NK-92 treated with Interleukin-12 subunit alpha and Interleukin-12 subunit beta, amount 100 ng/mL, for 24 hours (cell line): ENCODE results near the gene AGAP1.
"Not testable (repeated sequence)": the region's sequence is repeated elsewhere in the genome, so short reads cannot be mapped to it uniquely, and the experiment has no call there.

Experiments used
- DNase-seq: peaks from one replicate; lab custom pipeline; 2025; lab: John Stamatoyannopoulos, UW

Gene AGAP1

DNA sequence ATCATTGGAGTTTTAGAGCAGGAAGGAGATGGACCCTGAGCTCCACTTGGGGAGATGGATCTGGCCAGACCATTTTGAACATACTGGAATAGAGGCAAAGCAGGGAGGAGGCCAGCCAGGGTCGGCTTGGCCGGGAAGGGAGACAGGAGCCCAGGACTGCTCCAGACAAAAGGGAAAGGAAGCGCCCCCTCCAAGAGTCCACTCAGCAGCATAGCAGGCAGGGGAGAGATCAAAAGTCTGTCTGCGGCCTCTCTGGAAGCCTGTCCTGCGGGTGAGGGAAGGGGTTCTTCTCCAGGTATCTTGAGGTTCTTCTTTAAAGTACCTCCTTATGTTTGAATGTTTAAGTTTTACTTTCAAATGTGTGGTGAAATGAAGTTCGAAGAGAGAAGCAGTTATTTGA lies 548.2 kb downstream of the AGAP1 start:
- no peak for DNase-seq

DNA sequence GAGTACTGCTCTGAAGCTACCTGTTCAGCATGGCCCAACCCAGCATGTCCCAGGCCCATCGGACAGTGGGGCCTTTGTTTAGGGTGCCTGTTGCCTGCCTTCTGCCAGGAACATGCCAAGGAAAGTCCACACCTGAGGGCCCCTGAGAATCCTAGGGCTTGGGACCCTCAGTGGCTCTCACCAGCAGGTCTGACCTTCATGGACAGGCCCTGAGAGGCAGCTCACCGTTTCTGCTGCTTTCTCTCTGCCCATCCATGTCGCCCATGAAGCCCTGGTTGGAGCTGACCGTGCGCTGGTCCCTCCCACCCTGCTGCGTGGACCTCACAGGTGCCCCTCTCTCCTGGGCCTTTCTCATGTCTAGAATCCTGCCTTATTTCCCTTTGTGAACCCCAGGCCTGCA lies 550.3 kb downstream of the AGAP1 start:
- no peak for DNase-seq

DNA sequence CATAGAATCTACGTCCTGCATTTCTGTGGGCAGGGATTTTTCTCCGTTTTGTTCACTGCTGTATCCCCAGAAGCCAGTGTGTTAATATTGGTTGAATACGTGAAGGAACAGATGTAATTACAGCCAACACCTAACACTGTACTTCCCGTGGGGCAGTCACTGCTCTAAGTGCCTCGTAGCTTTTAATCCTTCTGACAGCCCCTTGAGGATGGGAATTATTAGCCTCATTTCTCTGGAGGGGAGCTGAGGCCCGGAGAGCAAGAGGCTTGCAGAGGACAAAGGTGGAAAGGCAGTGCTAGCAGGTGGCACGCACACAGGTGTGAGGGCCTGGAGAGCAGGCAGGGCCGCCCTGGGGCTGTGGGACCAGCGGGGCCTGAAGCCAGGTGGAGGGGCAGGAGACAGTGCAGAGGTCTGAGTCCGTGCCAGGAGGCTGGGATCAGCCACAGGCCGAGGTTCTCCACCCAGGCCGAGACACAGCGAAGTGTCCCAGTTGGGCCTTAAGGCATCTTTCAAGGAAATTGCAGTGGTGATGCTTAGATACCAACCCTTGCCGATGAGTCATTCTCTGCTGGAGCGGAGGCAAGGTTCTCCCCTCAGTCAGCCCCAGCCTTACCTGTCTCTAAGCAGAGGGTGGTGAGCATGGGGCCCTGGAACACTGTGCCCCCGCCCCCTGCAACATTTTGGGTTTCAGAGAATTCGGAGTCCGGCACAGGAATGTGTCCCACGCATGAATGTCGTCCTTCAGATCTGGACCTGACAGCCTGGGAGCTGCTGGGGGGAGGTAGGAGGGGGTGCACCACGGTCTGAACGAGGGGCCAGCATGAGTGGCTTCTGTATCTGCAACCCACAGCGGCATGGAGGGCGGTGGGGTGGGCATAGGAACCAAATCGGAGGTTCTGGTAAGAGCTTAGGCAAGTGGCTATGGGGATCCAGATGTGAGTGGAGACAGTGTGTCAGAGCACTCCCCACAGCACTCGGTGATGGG lies 551.7 kb downstream of the AGAP1 start:
- DNase-seq, result no peak

DNA sequence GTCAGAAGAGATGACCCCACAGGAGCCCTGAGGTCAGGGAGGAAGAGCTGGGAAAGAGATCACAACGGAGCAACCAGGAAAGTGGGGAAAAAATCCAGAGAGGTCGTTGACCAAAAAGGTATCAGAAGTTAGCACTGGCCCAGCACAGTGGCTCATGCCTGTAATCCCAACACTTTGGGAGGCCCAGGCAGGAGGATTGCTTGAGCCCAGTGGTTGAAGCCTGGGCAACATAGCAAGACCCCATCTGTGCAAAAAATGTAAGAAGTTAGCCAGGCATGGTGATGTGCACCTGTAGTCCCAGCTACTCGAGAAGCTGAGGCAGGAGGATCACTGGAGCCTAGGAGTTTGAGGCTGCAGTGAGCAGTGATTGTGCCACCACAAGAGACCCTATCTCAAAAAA lies 552.9 kb downstream of the AGAP1 start:
- no peak for DNase-seq

DNA sequence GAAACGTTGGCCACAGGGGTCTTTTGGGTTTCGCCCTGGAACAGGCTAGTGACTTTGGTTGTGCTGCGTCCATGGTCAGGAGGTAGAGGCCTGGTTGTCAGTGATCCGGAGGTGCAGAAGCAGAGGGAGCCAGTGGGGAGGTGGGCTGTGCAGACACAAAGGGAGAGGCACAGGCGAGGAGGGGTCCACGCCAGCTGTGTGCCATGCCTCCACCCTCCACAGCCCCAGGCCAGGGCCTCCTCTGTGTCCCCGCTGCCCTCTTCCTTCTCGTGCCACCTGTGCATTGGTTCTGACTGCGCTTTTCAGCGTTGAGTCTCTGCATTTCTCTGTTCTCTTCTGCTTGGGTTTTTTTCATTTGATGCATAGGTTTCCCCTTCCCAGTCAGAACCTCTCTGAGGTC lies 553.3 kb downstream of the AGAP1 start:
- DNase-seq, result no peak

DNA sequence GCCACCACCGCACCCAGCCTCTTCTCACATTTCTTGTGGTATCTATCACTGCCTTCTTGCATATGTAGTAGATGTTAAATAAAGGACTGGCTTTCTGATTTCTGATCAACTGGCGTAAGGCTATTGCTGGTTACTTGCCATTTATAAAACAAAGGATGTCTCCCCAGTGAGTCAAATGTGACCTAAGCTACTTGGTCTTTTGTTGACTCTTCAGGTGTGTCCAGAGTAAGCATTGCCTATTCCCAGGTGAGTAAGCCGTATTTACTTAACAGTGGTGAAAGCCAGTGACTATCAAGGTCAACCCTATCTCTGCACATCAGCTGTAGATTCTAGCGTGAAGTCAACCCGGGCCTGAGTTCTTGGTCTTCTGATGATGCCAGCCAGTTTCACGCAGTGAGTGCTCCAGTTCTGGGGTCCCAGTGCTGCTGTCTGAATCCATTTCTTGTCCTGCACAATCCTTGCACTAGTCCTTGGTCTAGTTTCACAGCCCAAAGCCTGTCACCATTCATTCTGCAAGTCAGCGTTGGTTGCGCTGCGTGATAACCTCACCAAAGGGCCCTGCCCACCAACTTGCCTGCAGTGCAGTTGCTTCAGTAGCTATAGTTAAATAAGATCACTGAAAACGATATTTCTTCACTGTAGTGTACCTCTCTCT lies 554.2 kb downstream of the AGAP1 start:
- DNase-seq, result no peak

DNA sequence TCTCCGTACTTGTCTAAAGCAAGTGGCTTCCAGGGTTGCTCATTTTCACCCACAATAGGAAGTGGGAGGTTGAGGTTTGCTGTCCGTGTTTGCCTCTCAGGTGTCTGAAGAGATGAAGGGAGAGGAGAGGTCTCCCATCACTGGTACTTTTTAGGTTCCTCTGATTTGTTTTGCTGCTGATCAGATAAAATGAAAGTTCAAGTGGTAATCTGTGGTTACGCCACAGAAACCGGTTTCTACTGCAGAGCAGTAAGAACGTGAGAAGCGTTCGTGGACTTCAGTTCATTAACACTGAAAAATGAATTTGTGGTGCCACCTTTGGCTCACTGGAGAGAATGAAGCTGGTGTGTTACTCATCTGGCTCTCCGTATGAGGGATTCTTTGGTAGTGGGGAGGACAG lies 556.1 kb downstream of the AGAP1 start:
- no peak for DNase-seq

DNA sequence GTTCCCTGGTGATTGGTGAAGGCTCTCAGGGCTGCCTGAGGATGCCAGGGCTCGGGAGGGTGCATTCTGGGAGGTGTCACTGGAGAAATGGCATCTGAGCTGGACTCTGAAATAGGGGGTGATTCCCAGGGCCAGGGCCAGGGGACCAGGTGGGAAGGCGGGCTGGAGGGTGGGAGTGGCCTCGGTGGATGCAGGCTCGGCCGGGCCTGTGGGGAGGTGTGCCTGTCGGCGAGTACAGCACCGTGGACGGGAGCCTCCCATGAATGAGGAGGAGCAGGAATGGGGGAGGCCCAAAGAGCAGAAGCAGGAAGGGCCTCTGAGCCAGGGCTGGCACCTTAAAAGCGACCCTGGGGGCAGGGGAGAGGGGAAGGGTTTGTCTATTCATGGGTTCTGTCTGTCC lies 557.5 kb downstream of the AGAP1 start:
- no peak for DNase-seq

DNA sequence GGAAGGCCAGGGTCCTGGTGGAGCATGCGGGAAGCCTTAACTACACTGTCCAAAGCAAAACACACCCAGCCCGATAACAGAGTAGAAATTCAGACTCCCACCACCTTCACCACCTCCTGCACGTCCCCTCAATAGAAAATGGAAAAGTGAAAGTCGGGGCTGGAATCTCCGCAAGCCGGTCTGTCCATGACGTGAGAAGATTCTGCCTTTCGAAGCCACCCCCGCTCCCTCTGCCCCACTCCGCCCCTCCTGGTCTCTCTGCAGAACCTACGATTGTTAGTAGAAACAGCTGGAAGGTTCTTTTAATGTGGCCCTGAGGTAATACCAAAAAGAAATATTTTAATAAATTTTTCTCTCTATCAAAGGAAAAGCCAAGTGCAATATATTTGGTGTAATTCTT lies 558.0 kb downstream of the AGAP1 start:
- DNase-seq, result no peak

DNA sequence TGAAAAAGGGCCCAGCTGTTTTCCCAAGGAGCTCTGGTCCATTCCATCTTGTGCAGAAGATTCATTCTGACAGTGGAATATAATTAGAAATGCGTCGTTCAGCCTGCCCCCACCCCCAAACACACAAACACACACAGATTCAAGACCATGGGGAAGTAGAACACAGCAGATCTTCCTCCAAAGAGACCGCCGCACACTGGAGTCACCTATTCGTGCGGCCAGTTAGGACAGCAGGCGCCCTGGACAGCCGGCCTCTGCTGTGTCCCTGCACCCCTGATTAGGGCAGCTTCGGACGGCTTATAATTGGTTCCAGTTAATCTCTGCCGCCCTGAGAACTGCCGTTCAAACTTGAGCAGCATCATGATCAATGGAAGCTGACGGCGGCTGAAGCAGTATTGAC lies 558.4 kb downstream of the AGAP1 start:
- no peak for DNase-seq

DNA sequence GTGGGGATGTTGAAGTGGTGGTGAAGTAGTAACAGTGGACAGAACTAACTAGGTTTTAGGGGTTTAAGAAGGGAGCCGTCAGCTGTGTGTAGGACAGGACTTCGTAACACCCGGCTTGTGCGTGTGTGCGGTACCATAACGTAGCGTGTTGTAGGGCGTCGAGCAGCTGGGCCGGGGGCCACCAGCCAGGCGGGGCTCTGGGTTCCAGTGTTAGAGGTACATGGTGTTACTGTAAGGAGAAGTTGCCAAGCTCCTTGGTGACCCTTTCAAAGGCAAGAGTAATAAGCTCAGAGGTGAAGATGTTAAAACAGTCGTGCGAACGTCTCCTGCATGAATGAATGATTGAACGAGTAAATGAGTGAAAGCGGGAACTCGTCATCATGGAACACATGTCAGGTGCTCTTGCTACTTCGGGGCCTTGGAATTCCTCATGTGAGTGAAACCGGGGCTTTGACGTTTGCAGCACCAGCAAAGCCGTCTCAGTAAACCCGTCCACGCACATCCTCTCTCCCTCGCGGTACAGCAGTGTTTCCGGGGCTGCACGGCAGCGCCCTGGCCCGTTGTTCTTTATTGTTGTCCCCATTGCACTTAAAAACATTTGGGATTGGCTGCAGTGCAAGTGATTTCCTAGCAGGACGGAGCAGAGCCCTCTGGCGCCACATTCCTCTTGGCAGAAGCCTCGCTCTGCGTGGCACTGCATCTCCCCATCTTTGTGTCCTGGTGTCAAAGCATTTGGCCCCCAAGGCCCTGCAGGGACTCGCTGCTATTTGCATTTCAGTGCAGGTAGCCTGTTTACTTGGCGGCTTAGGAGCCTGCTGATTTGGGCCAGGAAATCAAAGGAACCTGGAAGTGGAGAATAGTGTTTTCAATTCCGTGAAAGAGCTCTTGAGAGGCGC lies 559.3 kb downstream of the AGAP1 start:
- DNase-seq, result no peak

DNA sequence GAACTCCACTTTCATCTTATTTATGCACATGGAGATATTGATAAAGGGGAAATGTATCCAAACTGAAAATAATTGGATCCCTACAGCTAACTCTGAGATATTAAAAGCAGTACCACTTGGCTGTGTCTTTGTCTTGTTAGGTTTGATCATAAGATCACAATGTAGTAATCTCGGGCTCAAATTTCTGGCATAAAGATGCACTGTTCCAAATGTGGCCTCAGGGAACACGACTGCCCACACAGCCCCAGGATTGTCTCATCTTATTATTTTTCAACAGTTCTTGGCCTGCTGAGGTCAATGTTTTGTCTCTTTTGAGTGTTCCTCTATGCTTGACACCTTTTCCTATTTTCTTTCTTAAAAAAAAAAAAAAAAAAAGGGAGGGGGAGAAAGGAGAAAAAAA lies 560.3 kb downstream of the AGAP1 start:
- DNase-seq, result no peak

DNA sequence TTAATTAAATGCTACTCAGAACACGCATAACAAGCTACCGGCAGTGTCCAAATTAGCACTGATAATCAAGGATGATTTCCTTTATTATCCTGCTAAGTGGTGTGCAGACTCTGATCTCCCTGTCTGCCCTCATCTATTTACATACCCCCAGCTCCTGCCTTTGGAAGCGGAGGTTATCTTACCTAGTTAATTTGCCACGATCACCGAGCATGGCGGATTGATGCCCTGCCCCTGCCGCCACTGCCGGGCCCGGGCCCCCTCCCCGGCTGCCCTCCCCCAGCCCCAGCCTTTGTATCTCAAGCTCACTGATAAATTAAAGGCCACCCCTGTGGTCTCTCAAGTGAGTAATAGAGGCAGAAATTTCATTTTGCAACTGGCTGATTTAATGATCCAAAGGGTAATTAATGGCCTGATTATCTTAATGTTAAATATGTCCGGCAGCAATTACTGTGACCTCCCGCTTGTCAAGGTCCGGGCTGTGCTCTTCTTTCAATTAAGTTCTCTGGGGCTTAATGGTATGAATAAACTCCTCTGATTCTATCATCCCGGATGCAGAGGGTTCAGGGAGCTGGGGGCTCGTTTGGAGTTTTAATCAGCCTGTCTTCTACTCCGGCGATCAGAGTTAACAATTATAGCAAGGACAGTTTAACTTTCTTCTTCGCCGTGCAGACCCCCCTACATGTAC lies 560.9 kb downstream of the AGAP1 start:
- DNase-seq, result no peak

DNA sequence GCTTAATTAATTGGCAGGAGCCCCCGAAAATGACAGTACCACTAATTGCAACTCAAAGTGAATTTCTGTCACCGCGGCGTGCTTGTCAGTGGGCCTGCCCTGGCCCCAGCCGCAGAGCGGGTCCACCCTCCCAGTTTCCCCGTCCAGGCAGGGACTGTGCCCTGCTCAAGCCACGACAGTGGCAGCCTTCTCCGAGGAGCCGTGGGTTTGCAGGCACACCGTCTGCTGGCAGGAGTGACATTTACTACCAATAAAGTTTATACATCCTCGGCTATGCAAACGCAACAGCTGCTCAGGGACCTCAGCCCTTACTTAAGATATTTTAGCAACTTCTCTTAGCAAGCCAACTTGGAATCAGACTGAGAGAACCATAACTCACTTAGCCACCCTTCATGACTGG lies 561.6 kb downstream of the AGAP1 start:
- DNase-seq, result no peak

DNA sequence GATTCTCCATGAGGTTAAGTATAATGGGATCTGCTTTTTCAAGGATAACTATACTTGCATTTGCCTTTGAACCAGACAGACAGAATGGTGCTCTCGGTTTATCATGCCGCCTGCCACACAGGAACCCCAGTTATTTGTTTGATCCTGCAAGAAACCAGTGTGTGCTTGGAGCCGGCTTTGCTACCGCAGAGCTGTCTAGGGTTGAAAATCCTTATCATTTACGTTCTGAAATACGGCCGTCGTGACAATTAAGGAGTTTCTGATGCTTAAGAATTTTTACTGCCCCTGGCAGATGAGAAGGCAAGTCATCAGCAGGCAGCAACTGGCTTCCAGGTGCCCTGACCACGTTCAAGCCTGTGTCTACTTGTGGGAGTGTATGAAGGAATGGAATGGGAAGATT lies 562.3 kb downstream of the AGAP1 start:
- no peak for DNase-seq

DNA sequence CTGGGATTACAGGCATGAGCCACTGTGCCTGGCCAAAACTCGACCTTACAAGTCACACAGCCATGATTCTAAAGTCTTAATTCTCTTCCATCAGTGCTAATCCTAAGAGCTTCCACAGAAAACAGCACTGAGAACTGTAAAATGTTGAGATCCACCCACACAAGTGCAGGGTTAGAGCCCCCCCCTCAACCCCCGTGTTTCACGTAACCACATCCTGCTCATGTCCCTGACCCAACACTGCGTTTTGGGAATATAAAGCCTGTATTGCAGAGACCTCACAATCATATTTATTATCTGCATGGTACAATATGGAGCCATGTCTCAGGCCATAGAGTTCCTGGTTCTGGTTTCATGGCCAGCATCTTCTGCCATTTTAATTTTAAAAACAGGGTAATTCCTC lies 563.5 kb downstream of the AGAP1 start:
- no peak for DNase-seq

DNA sequence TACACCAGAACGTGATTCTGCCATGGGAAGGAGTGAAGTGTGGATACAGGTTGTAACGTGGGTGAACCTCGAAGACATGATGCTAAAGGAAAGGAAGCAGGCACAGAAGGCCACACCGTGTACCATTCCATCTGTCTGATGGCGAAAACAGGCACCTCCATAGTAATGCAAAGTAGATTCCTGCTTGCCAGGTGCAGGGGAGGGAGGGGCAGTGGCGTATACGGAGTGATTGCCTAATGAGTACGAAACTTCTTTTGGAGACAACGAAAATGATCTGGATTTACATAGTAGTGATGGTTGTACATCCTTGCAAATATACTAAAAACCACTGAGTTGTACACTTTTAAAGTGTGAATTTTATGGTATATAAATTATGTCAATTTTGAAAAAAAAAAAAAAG lies 567.7 kb downstream of the AGAP1 start:
- no peak for DNase-seq

DNA sequence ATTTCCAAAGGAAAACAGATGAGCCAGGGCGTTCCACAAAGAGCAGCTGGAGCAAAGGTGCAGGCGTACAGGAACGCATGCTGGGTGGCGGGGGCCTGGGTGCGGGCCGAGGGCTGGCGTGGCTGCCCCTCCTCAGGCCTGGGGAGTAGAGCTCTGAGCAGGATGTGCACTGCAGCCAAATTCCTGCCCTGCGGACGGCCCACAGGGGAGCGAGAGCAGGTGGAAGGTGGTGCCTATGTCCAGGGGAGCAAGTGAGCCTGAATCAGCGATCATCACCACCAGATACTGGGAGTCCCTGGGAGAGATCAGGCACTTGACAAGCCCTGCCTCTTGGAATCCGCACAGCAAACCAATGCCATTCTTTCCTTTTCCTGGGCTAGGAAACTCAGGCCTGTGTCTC lies 568.1 kb downstream of the AGAP1 start:
- DNase-seq, result no peak

DNA sequence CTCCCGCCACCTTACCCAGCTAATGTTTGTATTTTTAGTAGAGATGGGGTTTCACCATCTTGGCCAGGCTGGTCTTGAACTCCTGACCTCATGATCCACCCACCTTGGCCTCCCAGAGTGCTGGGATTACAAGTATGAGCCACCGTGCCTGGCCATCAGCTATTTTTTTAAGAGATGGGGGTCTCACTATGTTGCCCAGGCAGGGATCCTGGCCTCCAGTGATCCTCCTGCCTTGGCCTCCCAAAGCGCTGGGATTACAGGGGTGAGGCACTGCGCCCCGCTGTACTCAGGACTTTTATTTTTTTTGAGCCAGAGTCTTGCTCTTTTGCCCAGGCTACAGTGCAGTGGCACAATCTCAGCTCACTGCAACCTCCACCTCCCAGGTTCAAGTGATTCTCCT lies 569.0 kb downstream of the AGAP1 start:
- not testable (repeated sequence) for DNase-seq

DNA sequence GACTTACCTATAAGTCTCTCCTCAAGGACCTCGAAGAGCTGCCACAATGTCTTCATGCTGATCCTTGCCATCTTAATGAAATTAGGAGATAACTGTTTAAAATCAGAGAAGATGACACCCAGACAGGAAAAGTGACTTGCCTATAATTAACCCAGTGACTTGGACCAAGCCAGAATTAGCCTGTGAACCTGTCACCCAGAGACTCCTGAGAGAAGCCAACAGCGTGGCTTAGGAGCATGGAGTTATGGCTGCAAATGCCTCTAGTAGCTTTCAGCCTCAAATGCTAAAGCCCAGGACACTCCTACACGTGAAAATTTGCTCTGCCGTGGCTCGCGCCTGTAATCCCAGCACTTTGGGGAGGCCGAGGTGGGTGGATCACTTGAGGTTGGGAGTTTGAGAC lies 570.2 kb downstream of the AGAP1 start:
- no peak for DNase-seq

DNA sequence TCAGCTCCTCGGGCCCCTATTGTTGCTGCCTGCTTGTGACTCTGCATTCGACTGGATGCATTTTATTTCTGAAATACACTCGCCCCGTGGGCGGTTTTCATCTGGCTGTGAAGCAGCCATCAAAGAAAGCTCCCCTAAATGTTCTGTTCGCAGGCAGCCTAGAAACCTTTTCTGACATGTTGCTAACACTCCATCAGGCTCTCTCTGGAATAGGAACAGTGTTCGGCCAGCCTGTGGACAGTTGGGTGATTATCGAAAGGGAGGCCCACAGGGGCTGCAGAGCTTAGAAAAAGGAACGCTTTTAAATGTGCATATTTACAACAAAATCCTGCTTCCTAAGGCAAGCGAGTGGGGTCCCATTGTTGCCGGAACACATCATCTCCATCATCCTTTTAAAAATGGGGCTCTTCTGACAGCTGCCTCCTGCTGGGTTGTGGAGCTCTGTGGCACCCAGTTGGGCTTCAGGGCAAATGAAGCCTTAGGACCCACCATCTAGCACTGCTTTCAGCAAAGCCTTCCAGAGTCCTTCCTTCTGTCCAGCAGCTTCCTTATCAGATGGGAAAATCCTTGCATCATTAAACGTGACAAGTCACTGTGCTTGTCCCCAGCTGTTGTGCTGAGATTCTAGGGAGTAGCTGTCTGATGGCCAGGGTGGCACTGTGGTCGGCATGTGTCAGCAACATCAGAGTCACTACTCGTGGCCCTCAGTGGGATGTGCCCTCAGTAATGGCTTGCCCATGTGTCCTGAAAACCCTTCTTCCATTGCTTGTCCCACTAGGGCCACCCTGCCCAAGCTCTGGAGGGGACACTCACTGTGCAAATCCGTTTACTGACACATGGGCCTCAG lies 571.7 kb downstream of the AGAP1 start:
- no peak for DNase-seq
